Left cardiac atrium (tissue), 4 donors: ENCODE data around the gene COL13A1. TPM values are rescaled to one million over a fixed set of nuclear protein-coding genes. Genes with fewer than 3 reads are reported as not detected.

Experiments
- ATAC-seq, 2 donors: fragments of 200-7000 bp; cut with Tn5 transposase; one replicate each; pipeline ENCODE4 v1.9.1; 2020; ENCODE audit warnings: mild to moderate bottlenecking in 2 of 2, moderate library complexity in 2 of 2
- DNase-seq: peaks from one replicate; pipeline ENCODE4 v3.0.0-alpha.2; 2020
- intact Hi-C, 2 donors: fragments of 100-400 bp; cut with DNase I; formaldehyde crosslinking; loops; one replicate each; pipeline versions ENCODE4 v1.14.1 to v1.15.1; 2022 to 2023
- total RNA-seq, 2 donors: library from RNA; stranded (reverse); fragmentation: NEBNext Ultra II Directional; extraction: Animal tissue kit (Norgen Biotek cat#: 25700); gene quantifications; one replicate each; pipeline ENCODE4 v1.2.1, GENCODE V29; 2021
- donor health status: DM: no; HTN: yes; CAD: no.
- donor health status: DM: no; HTN: yes; CAD: no; lungs with severe emphysema.
- donor health status: DM: yes; HTN: yes; CAD: no.
- donor health status: Dilated cardiomyopathy.

COL13A1 gene
- total RNA-seq, 2 donors from 2014 or later, result 3.8 to 6.7 TPM

DNA sequence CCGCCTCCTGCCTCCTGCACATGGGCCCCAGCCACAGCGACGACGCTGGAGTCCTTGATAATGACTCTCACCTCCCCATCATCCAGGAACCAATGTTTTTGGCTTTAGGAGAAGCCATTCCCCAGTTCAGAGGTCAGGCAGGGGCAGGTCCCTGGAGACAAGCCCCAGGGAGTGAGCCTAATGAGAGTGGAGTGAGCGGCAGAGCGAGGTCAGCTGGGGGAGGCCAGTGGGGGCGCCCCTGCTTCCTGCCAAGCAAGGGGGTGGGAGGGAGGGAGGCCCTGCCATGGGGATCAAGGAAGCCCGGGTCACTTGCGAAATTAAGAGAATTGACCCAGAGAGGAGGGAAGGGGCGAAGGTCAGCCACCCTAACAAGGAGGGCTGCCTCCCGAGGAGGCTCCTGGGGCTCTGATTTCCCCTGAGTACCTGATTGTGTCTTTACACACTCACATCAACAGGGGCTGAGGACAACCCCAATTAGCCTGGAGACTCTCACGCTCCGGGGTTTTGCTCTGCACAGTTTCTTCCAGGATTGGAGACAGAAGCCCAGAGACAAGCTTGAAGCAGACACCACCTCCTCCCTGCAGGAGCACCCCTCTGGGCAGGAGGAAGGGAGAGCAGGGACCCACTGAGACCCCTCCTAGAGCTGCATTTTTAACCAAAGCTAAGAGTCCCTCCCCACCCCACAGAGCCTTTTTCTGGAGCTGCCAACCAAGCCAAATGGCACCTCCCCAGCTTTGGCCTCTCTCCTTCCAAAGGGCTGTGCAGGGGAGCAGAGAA lies 112.1 kb downstream of the COL13A1 start:
- DNase-seq (no peak), ATAC-seq (no peak)
- intact Hi-C loops, result loop anchor here (2.0 to 10.0 kb wide), 4 partner anchors 111 to 269 kb away; partner anchors contain the start of gene COL13A1 (in 1 of the 2)

DNA sequence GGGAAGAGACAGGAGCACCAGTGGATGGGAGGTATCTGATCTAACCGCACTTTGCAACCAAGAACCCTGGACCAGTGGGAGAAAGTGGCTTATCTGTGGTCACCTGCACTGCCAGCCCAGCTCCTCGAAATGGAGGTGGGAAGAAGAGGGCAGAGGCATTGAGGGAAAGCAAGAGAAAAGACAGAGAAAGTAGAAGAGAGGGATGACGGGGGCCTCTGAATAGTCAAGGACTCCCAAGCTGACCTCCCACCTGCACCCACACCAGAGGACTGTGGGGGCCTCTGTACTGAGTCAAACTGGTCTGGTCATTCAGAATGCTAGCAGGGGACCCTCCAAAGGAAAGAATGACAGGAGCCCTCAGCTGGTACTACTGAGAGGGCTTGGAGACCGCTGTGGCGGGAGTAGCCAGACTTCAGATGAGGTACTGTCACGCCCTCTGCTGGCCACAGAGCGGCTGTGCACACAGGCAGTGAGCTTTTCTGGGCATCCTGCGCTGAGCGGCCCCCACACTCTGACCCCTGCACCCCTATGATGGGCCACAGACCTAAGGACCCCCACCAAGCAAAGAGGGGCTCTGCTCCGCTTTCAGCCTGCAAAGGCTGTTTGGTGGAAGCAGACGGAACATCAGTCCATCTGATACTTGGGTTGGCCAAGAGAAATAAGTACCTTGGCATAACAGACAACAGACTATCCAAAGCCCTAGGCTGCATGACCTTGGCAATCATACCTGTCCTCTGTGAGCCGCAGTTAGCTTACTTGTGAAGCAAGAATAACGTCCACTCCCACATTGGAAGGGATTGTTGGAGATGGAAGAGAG lies 112.9 kb downstream of the COL13A1 start:
- peak; percentile 80 for DNase-seq
- peak; percentile 70 to 79 for ATAC-seq
- intact Hi-C loops, result loop anchor here (2.0 to 10.0 kb wide), 5 partner anchors 112 to 270 kb away; partner anchors contain the start of gene COL13A1 (in 1 of the 2)

DNA sequence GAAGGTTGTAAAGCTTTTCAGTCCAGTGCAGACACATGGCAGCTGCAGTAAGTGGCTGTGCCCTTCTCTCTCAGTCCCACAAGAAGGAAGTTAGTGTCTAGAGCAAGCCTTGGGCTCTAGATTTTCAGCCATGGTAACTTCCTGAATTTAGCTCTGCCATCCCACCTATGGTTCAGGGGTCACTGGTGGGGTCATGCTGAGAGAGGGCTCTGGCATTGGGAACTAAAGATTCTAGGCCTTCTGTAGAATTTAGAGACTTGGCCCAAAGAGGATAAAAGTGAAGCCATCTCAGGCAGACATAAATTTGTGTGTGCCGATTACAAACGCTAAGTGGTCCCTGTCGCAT lies 113.5 kb downstream of the COL13A1 start:
- no peak for DNase-seq
- ATAC-seq, result no peak
- intact Hi-C loops, result loop anchor here (2.0 to 10.0 kb wide), 4 partner anchors 128 to 270 kb away; no protein-coding TSS in a partner anchor

DNA sequence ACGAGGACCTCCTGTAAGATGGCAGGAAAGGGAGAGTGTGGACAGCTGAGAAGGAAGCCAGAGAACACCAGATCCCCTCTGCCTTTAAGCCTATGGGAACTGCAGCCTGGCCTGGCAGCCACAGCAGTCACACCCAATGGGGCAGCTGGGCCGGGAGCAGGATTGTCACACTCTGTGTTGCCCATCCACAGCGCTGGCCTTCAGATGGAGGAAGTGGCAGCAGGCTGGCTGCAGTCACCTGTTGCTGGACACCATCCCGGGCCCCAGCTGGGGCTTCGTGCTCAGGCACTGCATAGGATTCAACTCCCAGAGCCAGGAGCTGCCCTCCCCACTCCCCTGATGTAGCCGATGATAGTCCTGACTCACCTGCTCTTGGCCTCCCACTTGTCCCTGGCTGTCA lies 114.4 kb downstream of the COL13A1 start:
- intact Hi-C loops, result loop anchor here (5.0 to 10.0 kb wide), 3 partner anchors 129 to 269 kb away; no protein-coding TSS in a partner anchor
- ATAC-seq, result no peak
- DNase-seq, result no peak

DNA sequence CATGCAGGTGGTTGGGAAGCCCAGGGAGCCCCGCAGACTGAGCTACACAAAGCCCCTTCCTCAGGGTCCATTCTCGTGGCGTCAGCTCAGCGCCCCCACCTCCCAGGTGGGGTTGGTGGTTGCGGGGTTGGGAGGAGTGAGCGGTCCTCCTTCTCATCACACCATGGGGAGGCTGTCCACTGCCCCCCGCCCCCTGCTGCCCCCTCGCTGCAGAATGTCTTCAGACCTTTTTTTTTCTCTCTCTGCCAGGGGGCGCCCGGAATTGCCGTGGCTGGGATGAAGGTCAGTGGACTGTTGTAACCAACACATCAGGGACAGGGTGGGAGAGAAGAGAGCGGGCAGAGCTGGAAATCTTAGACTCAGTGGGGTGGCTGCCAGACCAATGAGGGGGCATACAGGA lies 116.3 kb downstream of the COL13A1 start:
- ATAC-seq (no peak), DNase-seq (no peak)
- intact Hi-C loops, result loop anchor here (5.0 to 10.0 kb wide), 3 partner anchors 131 to 271 kb away; no protein-coding TSS in a partner anchor

DNA sequence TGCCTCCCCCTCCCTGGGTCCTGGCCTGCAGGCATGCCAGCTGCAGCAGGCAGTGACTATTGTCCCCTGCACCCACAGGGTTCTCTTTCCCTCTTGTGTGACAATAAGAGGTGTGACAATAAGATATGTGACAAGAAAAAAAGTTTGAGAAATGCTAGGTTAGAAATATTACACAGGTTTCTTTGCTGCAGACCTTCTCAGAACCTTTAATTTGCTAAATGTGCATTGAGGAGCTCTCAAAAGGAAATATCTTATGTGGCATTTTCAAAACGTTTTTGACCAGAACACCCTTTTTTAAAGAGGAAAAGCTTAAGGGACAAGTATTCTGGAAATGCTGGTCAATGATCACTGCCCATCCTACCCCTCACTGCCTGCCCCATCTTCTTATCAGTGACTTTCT lies 117.5 kb downstream of the COL13A1 start:
- ATAC-seq (no peak), DNase-seq (no peak)
- intact Hi-C loops, result loop anchor here (5.0 to 10.0 kb wide), 3 partner anchors 132 to 272 kb away; no protein-coding TSS in a partner anchor

DNA sequence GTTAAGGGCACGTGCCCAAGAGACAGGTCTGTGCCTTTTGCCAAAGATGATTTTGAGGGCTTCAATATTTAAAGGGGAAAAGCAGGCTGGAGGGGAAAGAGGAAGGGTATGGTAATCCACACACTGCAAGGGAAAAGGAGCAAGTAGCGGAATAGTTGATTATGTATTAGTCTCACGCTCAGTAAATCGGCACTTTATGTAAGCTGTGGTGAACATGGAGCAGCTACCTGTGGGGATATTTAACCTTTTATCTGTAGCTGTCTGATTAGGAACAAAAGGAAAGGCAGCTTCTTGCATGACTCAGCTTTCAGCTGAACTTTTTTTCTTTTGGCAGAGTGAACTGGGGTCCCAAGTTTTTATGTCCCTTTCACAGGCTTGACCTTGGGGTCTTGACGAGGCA lies 123.4 kb downstream of the COL13A1 start:
- DNase-seq (no peak), ATAC-seq (no peak)
- intact Hi-C loops, result no loop called here

DNA sequence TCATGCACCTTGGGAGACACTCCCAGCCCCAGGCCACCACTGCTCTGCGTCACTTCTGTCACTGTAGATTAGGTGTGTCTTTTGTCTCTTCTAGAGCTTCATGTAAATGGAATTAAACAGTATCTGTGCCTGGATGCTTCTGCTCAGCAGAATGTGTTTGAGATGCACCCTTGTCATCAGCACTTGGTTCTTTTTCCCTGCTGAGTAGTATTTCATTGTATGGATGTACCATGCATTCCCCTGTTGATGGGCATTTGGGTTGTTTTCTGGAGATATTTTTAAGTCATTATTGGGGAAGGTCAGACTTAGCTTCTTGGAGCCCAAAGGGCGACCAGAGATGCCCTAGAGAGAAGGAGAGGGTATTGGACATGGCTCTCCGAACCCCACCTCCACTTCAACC lies 126.6 kb downstream of the COL13A1 start:
- ATAC-seq, result no peak
- intact Hi-C loops, result no loop called here
- no peak for DNase-seq

DNA sequence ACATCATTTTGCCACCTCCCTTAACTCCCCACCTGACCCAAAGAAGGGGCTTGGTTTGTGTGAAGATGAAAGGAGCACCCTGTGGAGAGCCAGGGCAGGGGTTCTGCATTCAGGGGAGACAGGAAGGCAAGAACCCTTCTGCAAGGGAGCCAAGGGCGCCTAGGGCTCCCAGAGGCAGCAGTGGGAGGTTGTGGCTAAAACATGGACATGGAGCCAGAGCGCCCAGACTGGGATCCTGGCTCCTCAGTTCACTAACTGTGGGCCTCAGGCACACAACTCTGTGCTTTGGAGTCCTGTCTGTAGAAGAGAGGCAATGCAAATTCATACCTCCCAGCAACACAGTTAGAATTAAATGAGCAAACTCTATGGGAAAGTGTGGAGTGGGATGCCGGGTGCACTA lies 127.9 kb downstream of the COL13A1 start:
- intact Hi-C loops, result no loop called here
- ATAC-seq, result no peak
- no peak for DNase-seq

DNA sequence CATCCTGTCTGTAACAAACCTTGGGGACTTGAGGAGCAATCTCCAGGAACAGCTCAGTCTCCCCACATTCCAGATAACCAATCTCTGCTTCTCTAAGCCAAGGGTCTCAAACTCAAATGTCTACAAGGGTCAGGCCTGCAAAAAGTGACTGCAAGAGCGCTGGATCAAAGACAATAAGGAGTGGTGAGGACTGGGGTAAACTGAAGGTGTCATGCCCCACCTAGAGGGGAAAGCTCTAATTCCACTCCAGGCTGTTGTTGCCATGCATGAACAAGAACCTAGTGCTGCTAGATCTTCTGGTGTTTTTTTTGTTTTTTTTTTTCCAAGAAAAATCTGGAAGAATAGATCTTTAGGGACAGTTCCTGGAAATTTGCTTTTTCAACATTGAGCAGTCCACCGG lies 133.1 kb downstream of the COL13A1 start:
- DNase-seq (no peak), ATAC-seq (no peak)
- intact Hi-C loops, result no loop called here

DNA sequence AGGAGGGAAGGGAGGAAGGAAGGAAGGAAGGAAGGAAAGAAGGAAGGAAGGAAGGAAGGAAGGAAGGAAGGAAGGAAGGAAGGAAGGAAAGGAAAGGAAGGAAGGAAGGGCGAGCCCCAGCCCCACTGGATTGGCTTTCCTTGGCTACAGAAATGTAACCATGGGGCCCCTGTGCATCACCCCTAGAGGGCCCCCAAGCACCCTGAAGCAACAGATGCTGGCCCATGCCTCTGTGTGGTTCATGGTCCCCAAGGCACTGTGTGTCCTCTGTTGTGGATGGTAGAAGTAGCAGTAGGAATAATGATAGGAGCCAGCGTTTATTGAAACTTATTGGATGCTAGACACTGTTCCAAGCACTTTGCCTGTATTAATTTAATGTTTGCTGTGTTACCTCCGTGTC lies 134.4 kb downstream of the COL13A1 start:
- ATAC-seq (no peak), DNase-seq (no peak)
- intact Hi-C loops, result no loop called here

DNA sequence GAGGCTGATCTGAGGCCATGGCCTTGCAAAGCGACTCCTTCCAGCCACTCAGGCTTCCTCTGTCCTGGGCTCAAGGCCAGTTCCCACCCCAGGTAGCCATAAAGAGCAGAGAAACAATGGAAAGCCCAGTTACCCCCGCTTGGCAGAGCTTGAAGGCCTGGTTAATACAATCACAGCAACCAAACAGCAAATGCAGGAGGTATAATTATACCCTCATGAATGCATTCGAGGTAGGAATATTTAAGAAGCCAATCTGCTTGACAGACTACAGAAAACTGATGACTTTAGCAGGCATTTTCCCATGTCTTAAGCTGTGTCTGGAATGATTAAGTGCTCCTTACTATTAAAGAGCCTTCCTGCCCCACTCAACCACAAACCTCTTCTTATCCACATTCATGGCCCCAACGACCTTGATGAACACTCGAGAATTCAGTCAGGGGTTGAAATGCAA lies 136.9 kb downstream of the COL13A1 start:
- ATAC-seq (no peak), DNase-seq (no peak)
- intact Hi-C loops, result no loop called here

DNA sequence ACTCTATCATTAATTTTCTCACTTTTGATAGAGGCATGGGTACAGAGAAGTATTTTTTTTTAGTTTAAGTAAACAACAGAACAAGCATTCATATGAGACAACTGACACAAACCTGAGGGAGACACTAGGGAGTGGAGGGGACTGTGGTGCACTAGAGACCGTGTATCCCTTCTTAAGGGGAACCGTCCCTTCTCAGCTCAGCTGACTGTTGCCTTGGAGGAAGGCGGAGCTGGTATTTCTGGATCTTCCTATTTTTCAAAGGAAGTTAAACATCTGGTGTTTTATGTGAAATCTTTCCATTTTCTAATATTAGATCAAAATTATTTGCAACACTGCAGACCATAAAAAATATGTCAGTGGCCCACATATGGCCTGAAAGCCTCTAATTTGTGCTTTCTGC lies 137.4 kb downstream of the COL13A1 start:
- ATAC-seq, result no peak
- intact Hi-C loops, result no loop called here
- no peak for DNase-seq

DNA sequence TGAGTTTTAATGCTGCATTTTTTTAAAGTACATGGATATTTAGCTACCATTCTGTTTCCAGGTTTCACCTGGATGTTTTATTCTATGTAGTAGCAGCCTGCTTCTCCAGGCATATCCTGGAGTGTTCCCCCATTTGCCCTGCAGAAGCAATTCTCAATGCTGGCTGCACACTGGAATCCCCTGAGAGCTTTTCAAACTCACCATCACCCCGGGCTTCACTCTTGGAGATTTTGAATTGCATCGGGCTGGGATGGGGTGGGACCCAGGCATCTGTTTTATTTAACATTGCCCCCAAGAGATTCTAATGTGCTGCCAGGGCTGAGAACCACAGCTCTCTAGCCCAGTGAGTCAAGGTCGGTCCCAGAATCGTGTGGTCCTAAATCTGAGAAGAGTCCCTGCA lies 137.8 kb downstream of the COL13A1 start:
- DNase-seq (no peak), ATAC-seq (no peak)
- intact Hi-C loops, result no loop called here

DNA sequence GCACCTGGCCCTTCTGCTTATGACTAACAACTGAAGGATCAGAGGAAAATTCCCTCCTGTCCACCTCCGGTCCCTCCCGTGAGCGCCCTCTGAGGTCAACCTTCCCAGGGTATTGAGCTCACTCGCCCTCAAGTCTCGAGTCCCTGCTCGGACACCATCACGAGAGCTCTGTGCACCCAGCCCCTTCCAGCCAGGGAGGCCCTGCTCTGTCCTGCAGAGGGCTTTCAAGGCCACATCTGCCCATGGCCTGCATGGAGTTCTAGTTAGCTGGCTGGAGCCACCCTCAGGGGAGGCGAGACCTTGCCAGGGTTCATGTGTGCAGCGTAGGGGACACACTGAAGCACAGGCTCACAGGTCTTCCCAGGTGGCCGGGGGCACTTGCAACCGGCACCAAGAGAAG lies 140.0 kb downstream of the COL13A1 start:
- ATAC-seq (no peak), DNase-seq (no peak)
- intact Hi-C loops, result no loop called here

DNA sequence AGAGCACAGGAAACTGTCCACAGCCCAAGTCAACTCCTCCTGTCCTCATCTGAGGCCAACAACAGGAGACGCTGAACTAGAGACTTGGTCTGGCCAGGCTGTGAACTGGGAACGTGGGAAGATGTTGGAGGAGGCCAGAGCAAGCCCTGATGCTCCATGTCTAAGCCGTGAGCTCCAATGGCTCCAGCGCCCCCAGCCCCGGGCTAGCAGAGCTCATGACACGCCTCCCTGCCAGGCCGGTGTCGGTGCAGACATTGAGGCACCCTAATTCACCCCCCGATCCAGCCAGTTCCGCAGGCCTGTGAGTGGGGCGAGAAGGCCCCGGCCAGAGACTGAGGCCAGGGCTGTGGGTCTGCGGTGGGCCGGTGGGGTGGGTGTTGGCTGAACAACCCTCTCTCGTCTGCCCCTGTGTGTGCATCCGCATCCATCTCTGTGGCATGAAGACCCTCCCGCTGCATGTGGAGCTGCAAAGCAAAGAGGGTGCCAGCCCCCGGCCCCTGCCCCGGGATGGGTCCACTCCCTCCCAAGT lies 141.7 kb downstream of the COL13A1 start:
- intact Hi-C loops, result no loop called here
- DNase-seq (no peak), ATAC-seq (no peak)

DNA sequence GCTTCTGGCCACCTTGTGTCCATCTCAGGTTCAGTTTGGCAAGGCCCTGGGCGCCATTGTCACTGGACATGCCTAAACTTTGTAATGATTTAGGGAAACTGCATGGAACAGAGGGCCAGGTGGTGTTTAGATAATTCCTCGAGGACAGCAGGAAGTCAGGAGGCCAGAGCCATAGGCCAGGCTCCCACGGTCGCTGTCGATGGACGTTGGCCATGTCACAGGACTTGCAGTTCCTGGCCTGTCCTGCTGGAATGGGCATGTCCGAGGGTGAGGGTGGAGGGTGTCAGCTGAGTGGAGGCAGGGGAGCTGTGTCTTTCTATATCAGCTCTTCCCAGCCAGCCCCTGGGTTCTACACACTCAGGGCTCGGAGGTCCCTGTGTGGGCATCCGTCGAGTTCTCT lies 143.1 kb downstream of the COL13A1 start:
- no peak for ATAC-seq
- intact Hi-C loops, result no loop called here
- DNase-seq, result no peak

DNA sequence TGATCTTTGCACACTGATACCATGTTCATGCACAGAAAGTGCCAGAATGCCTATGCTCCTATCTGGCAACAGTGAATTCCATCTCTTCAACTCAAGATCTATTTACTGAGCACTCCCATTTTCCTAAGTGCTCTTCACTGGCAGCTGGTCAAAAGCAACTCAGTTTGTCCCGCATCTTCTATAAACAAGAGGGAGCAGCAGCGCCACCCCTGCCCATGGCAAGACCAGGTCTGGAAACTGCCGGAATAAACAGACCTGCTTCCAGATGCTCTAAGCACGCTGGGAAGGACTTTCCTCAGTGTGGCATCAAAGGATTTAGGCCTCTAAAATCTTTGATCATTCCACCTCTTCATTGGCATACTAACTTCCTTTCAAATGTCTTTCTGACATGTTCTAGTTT lies 146.6 kb downstream of the COL13A1 start:
- DNase-seq, result no peak
- intact Hi-C loops, result no loop called here
- no peak for ATAC-seq

DNA sequence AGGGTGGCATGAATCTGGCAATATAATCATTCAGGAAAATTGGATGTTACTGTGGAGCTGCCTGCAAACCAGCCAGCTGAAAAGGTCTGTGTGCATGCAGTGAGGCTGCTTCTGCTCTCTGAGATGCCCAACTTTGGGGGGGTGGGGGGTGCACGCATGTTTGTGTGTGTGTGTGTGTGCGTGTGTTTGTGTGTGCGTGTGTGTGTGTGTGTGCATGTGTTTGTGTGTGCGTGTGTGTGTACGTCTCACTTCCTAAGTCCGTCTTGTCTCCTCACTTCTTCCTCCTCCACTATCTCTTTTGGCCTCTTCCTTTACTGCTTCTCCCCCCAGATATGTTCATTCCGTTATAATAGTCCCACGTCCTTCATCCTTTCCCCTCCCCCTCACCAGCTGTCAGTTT lies 148.1 kb downstream of the COL13A1 start:
- intact Hi-C loops, result no loop called here
- ATAC-seq (no peak), DNase-seq (no peak)

DNA sequence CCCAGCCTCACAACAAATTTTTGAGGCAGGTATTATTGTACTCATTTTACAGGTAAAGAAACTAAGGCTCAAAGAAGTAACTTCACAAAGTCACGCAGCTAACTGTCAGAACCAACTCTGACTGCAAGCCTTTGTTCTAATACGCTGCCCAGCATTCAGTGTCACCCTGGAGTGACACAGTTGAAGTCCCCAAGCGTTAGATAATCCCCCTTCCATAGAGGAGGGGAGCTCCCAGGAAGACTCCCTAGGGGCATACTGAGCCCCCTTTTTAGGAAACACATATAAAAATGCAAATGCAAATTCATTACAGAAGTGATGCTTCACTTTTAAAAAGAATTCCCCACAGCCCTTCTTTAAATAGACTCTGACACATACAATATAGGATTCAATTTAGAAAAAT lies 150.0 kb downstream of the COL13A1 start:
- no peak for DNase-seq
- no peak for ATAC-seq
- intact Hi-C loops, result no loop called here
